ENCODE results near the gene TMEM232. TPM values are rescaled to one million over a fixed set of nuclear protein-coding genes. Genes with fewer than 3 reads are reported as not detected.

Gene TMEM232
- total RNA-seq, 2 experiments from 2014 or later = 1.5 to 2.9 TPM

- DNase-seq (ENCODE audit: low spot score) = no peak
- intact Hi-C loops (cut with micrococcal nuclease; ENCODE audit: unreplicated experiment) = no loop called here
- ChIA-PET POLR2A (no interaction called here), CTCF (ENCODE audit: unreplicated experiment) (no interaction called here)
- Histone ChIP-seq H3K79me2 (ENCODE audit: insufficient read depth, low read depth, low read length) (no peaks in the 10 kb centered on the region), H2AFZ (ENCODE audit: low read length) (no peak overlapping the region), H3K27ac (ENCODE audit: low read depth, low read length, poor library complexity, severe bottlenecking) (no peak overlapping the region), H3K36me3 (ENCODE audit: insufficient read depth, low read length) (no peaks in the 10 kb centered on the region), H4K20me1 (ENCODE audit: insufficient read depth, low read length) (no peaks in the 10 kb centered on the region), H3K4me3 (ENCODE audit: low read depth, low read length, poor library complexity, severe bottlenecking) (no peak overlapping the region), H3K4me1 (ENCODE audit: insufficient read depth, low read length, poor library complexity, severe bottlenecking) (no peaks in the 10 kb centered on the region), H3K4me2 (ENCODE audit: low read length) (no peak overlapping the region), H3K9me2 (ENCODE audit: insufficient read depth, low read length) (no peaks in the 10 kb centered on the region), H3K9me3 (ENCODE audit: low read length) (no peaks in the 10 kb centered on the region)
- TF ChIP-seq EZH2phosphoT487 (IDR thresholded peaks at IDR 0.05; ENCODE audit: borderline replicate concordance, low read depth, low read length) = no peak
- no peak for TF ChIP-seq CTCF (conservative IDR thresholded peaks at IDR 0.05; ENCODE audit: low read length)
- BruUV-seq (replicated peaks) = no TSS peak
Observed at GRCh38 chr5:110506378-110506777, 220.1 kb downstream of the TMEM232 start.

- H3K9me2 ChIP-seq (ENCODE audit: insufficient read depth, low read length) = no peaks in the 10 kb centered on the region
- no peak overlapping the region for H3K27ac ChIP-seq (ENCODE audit: low read depth, low read length, poor library complexity, severe bottlenecking)
- no peaks in the 10 kb centered on the region for H3K36me3 ChIP-seq (ENCODE audit: insufficient read depth, low read length)
- no peak overlapping the region for H2AFZ ChIP-seq (ENCODE audit: low read length)
- intact Hi-C loops (cut with micrococcal nuclease; ENCODE audit: unreplicated experiment) = no loop called here
- H3K4me1 ChIP-seq (ENCODE audit: insufficient read depth, low read length, poor library complexity, severe bottlenecking) = no peaks in the 10 kb centered on the region
- H3K79me2 ChIP-seq (ENCODE audit: insufficient read depth, low read depth, low read length) = no peaks in the 10 kb centered on the region
- no peak overlapping the region for H3K4me3 ChIP-seq (ENCODE audit: low read depth, low read length, poor library complexity, severe bottlenecking)
- H4K20me1 ChIP-seq (ENCODE audit: insufficient read depth, low read length) = no peaks in the 10 kb centered on the region
- TF ChIP-seq EZH2phosphoT487 (IDR thresholded peaks at IDR 0.05; ENCODE audit: borderline replicate concordance, low read depth, low read length) (no peak), CTCF (conservative IDR thresholded peaks at IDR 0.05; ENCODE audit: low read length) (no peak)
- POLR2A ChIA-PET = interaction anchor here (0.6 kb wide), 1 partner anchor 82 kb away, joined by 3 read pairs; no protein-coding TSS in a partner anchor
- no peak overlapping the region for H3K4me2 ChIP-seq (ENCODE audit: low read length)
- CTCF ChIA-PET (ENCODE audit: unreplicated experiment) = no interaction called here
- BruUV-seq (replicated peaks) = no TSS peak
- DNase-seq (ENCODE audit: low spot score) = no peak
- H3K9me3 ChIP-seq (ENCODE audit: low read length) = no peaks in the 10 kb centered on the region
Observed at GRCh38 chr5:110496276-110496675, 230.2 kb downstream of the TMEM232 start.

GRCh38 chr5:110492446-110492845 is 234.0 kb downstream of the TMEM232 start:
- no peak for TF ChIP-seq CTCF (conservative IDR thresholded peaks at IDR 0.05; ENCODE audit: low read length)
- no peak for TF ChIP-seq EZH2phosphoT487 (IDR thresholded peaks at IDR 0.05; ENCODE audit: borderline replicate concordance, low read depth, low read length)
- intact Hi-C loops (cut with micrococcal nuclease; ENCODE audit: unreplicated experiment) = no loop called here
- Histone ChIP-seq H4K20me1 (ENCODE audit: insufficient read depth, low read length) (no peaks in the 10 kb centered on the region), H3K36me3 (ENCODE audit: insufficient read depth, low read length) (no peaks in the 10 kb centered on the region), H3K27ac (ENCODE audit: low read depth, low read length, poor library complexity, severe bottlenecking) (no peak overlapping the region), H2AFZ (ENCODE audit: low read length) (no peak overlapping the region), H3K4me1 (ENCODE audit: insufficient read depth, low read length, poor library complexity, severe bottlenecking) (no peaks in the 10 kb centered on the region), H3K9me2 (ENCODE audit: insufficient read depth, low read length) (no peaks in the 10 kb centered on the region), H3K79me2 (ENCODE audit: insufficient read depth, low read depth, low read length) (no peaks in the 10 kb centered on the region), H3K9me3 (ENCODE audit: low read length) (no peaks in the 10 kb centered on the region), H3K4me3 (ENCODE audit: low read depth, low read length, poor library complexity, severe bottlenecking) (no peak overlapping the region), H3K4me2 (ENCODE audit: low read length) (no peak overlapping the region)
- DNase-seq (ENCODE audit: low spot score) = no peak
- POLR2A ChIA-PET = no interaction called here
- CTCF ChIA-PET (ENCODE audit: unreplicated experiment) = no interaction called here
- no TSS peak for BruUV-seq (replicated peaks)

Measured in OCI-LY7 (cell line).